Heart left ventricle (tissue), 13 donors: Measurements from ENCODE around the gene NOS1AP.

ENCODE experiments used
- CTCF ChIP-seq, 12 donors: fragments of 200-600 bp; sonication (generic) in 4 of 12; IDR thresholded peaks; one replicate each; pipeline versions ENCODE4 v1.5.0 to v1.8.0; 2018 to 2022; ENCODE audit warnings: antibody characterized with exemption in 12 of 12, mild to moderate bottlenecking in 5 of 12
- POLR2A ChIP-seq, 2 donors: fragments of 450-650 bp; IDR thresholded peaks; one replicate each; pipeline ENCODE4 v1.6.1; 2017; ENCODE audit warnings: antibody characterized with exemption in 2 of 2, mild to moderate bottlenecking in 2 of 2, moderate library complexity in 2 of 2
- donor health status: ischemic (EF 13 %, LVEDD 7.1; RV severe dilation, severe dysfunction).
- donor health status: DM: no; HTN: yes; CAD: no.
- donor health status: DM: no; HTN: no; CAD: no.
- donor health status: ischemic (EF 25% LVEDD 6.9; RV normal size, moderate dysfunction).
- donor health status: ischemic (EF 25% LVEDD 5.7; RV mildly dilated, moderate dysfunction).
- donor health status: ischemic (EF 35%, LVEDD 5.7; RV mildly dilated, moderate dysfunction).
- donor health status: nonischemic (EF 11% LVEDD 7.7; RV severe dilation, severe dysfunction).
- donor health status: DM: yes; HTN: yes; CAD: no.
- donor health status: PGD.
- donor health status: ischemic (EF 29% LVEDD 5.4; RV normal size, mild dysfunction).
- donor health status: nonischemic (EF 23%, LVEDD 6.1; RV moderate dilation, normal function).

- TF ChIP-seq CTCF (IDR thresholded peaks at IDR 0.05) (no peak), POLR2A (IDR thresholded peaks at IDR 0.05) (no peak)
Measured at GRCh38 chr1:162316187-162316586, 246.7 kb downstream of the NOS1AP start.
